HG03378 (cell line): Measurements from ENCODE around the gene INSIG1.

ENCODE experiments used
- ATAC-seq: cut with Tn5 transposase; IDR thresholded peaks from one replicate; pipeline ENCODE4 v1.9.1; 2021; ENCODE audit warnings: mild to moderate bottlenecking, moderate library complexity; ENCODE audit not compliant: unreplicated experiment

INSIG1 gene

GRCh38 chr7:155265961-155266360 is 31.7 kb upstream of the INSIG1 start:
- no peak for ATAC-seq

DNA sequence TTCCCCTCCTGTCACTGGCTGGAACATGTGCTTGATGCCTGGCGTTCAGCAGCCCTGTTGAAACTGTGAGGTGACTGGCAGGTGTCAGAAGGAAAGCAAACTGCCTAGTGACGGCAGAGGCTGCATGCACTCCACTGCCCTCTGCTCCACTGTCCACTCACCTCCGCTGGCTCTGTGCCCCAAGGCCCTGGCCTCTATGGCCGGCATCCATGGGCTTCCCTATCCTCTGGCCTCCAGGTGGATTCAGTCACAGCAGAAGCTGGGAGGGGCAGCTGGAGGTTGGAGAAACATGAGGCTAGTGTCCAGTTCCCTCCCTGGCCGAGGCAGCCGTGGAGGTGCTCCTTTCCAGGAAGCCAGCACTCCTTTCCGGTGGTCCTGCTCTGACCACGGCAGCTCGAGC is 31.2 kb upstream of the INSIG1 start:
- ATAC-seq, result no peak

DNA sequence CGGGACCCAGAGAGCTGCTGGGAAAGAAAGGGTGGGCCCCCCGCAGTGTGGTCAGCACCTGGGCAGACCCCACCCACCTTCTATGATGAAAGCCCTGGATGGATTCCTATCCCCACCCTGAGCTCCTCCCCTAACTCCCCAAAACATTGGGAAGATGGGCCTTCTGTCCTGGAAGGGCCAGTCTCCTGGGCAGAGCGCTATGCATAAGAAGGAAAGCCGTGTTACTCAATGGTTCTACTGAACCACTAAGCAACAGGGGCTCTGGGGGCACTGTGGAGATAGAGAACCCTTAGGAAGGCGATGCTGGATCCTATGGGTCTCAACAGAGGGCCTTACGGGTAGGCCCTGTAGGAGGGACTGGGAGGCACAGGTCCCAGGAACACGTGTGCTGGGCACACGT is 30.7 kb upstream of the INSIG1 start:
- ATAC-seq, result no peak

GRCh38 chr7:155267436-155267835 is 30.2 kb upstream of the INSIG1 start:
- ATAC-seq, result no peak

DNA sequence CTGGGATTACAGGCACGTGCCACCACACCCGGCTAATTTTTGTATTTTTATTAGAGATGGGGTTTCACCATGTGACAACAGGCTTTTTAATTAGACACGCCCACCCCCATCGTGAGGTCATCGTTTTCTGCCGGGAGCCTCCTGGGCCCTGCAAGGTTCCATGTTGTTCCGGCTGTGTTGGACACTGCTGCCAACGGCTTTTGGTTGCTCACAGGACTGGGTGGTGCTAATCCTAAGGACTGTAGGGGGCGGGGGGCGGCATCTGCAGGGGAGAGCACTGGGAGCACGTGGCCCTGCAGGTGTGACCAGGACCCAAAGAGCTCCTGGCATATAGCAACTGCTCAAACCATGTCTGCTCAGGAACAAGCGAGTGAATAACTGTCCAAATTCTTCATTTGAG is 29.5 kb upstream of the INSIG1 start:
- no peak for ATAC-seq

DNA sequence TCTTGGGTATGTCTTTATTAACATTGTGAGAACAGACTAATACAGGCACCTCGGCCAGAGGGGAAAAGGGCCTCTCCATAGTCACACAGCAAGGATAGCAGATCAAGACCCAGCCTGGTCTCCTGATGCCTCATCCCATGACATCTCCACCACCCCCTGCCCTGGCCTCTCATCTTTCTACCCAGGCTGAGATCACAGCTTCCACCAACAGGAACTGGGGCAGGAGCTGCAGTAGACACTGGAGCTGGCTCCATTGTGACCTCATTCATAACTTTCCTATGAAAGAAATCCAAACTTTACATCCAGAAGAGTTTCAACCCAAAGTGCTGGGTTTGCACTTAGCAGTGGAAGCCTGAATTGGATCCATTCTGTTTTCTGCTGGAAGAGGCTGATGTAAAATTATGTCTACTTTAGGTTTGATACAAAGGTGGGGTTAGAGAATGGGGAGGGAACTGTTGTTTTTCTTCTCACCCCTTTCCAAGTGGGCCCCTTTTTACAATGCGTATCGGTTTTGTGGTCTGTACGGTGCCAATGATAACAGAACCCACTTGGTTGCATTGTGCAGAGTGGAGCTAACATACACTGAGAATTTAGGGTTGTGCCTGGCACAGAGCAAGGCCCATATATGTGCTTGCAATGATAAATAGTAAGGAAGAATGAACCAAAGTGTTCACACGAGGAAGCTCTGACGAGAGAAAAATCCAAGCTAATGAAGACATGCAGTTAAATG is 28.6 kb upstream of the INSIG1 start:
- ATAC-seq, result no peak

GRCh38 chr7:155269766-155270585 is 27.7 kb upstream of the INSIG1 start:
- no peak for ATAC-seq

- no peak for ATAC-seq
Observed at GRCh38 chr7:155270861-155271260, 26.8 kb upstream of the INSIG1 start.

DNA sequence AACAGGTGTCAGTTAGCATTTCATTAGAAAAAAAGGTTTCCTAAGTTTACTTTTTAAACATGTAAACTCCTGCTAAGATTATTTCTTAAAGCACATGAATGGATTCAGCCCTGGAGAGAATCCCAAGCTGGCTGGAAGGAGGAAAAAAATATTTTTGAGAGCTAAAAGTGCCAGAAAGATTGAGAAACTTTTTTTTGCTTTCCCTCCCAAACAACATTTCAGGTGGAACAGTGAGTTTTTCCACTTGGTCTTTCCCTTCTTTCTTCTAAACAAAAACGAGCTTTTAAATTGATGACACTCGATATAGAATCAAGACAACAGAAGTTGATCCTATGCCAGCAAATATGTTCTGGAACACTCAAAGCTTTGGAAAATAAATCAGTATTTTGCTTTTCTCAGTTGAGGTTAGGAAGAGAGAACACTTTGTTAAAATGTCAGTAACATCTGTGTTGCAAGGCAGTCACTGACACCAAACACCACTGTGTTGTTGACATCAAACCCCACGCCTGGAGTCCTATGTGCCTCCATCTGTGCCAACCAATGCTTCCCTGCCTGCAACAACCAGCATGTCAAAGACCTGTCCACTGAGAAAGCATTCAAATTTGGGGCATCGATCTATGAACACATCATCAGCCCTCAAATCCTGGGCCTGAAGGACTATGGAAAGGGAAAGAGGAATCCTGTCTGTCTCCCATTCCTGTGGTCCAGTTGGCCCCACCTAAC is 22.9 kb upstream of the INSIG1 start:
- no peak for ATAC-seq

DNA sequence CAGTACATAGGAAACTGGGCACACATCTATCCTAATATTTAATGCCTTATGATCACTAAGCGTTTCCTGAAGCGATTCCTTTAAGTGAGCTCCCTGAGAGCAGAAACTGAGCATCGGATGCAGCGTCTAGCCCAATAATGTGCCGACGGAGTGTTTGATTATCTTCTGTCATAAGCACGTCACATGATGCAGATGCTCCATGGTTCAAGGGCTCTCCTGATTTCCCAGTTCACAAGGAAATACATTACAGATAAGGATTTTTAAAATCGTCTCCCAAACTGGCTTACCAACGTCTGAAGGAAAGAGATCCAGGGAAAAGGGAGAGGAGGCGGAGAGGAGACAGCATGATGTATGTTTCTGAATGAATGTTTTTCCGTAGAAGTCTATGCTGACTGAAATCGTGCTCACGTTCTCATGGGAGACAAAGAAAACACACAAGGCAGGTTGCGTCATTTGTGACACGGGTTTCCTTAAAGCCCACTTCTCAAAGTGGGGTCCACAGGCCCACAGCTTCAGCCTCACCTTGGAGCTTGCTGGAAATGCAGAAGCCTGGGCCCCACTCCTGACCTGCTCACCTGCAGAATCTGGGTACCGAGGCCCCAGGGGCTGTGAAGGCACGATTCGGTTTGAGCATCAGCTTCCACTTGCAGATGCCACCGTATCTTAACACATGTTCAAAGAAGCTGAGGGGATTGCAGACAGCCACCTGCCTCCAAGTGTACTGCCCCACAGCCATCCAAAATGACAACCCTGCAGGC is 21.5 kb upstream of the INSIG1 start:
- ATAC-seq, result no peak

GRCh38 chr7:155276800-155277375 is 20.8 kb upstream of the INSIG1 start:
- ATAC-seq, result no peak

DNA sequence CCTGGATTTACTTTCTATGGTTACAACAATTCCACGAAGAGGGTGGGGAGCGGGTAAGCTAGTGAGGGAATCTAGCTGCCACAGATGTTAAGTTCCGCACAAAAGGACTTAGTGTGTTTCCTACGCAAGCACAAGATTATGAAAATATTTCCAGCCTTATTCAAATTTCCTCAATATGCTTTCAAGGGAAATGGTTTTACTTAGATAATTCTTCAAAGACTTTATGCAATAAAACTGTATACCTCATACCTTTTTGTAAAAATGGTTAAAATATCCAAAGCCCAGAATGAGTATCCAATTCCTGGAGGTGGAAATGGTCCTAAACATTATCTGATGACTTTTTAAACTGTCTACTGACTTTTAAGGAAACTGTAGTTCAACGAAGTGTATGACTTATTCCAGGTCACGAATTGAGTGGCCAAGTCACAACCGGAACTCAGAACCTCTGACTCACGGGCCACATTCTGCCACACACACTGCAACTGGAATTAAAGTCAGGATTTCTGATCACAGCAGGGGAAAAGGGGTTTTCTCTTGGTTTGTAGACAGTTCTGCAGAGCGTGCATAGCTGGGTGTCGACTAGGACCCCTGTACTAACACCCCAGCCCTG is 20.2 kb upstream of the INSIG1 start:
- ATAC-seq, result no peak

- no peak for ATAC-seq
Observed at GRCh38 chr7:155278921-155279320, 18.8 kb upstream of the INSIG1 start.

- no peak for ATAC-seq
Observed at GRCh38 chr7:155279787-155280445, 17.8 kb upstream of the INSIG1 start.

- ATAC-seq, result no peak
Observed at GRCh38 chr7:155280446-155281397, 17.0 kb upstream of the INSIG1 start.

- no peak for ATAC-seq
Observed at GRCh38 chr7:155281398-155281969, 16.2 kb upstream of the INSIG1 start.

DNA sequence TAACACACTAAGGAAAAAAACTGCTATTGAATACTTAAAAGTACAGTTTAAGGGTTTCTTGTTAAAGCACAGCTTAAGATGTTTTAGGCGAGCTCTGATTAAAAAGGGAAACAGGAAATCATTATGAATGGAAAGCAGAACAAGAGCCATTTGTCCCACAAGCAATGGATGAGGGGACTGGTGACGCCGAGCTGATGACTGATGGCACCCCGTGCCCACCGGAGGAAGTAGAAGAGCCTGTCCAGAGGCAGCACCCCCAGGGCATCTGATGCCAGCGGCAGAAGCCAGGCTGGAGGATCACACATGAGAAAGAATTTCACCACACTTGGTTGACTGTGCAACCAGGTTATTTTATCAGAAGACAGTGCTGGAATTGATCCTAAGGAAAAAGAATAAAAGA is 15.0 kb upstream of the INSIG1 start:
- ATAC-seq, result no peak

DNA sequence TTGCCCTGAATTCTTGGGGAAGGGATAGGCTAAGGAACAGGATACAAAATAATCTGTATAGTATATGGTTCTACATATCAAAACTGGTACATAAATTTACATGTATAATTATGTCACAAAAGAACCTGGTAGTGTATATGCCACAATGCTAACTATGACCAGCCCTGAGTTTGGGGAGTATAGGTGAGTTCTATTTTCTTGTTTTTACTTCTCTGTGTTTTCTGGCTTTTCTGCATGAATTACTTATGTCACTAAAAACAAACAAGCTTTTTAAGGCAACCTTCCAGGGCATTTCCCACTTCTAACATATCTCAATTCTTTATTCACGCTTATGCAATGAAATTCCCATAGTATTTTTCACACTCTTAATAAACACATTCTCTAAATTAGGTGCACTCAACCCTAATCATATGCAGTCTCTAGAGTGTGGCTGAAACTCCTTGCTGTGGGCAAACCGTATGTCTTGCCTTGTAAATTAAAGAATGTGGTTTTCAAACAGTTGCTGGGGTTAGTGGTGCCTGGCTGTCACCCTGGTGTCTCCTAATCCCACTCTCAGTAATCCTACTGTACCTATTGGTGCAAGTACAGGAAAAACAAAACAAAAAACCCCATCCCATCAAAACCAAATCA is 14.0 kb upstream of the INSIG1 start:
- peak; percentile 95 for ATAC-seq
